RWPE1 (cell line): ENCODE results near the gene TP53TG5.

ENCODE experiments used
- CTCF ChIA-PET: fragments of 350-600 bp; sonication (Branson Sonifier 250); formaldehyde crosslinking; extraction: SDS; loops from one replicate; lab custom pipeline; 2021; lab: Yijun Ruan, JAX
- POLR2A ChIA-PET: fragments of 400-600 bp; formaldehyde crosslinking; extraction: SDS; loops from one replicate; lab custom pipeline; 2020; ENCODE audit warnings: antibody characterized with exemption; ENCODE audit not compliant: low non-redundant PET; lab: Yijun Ruan, JAX
- DNase-seq: peaks from one replicate; pipeline ENCODE4 v3.0.0; 2012; ENCODE audit warnings: low spot score
- H3K27ac ChIP-seq: fragments of 450-650 bp; 2 replicates; pipeline ENCODE4 v1.5.1; 2017
- TF ChIP-seq, protein P1 (sequence below): fragments of 450-650 bp; conservative IDR thresholded peaks from 2 replicates; pipeline ENCODE4 v1.5.1; 2017; ENCODE audit warnings: low read depth, mild to moderate bottlenecking

TP53TG5 gene

DNA sequence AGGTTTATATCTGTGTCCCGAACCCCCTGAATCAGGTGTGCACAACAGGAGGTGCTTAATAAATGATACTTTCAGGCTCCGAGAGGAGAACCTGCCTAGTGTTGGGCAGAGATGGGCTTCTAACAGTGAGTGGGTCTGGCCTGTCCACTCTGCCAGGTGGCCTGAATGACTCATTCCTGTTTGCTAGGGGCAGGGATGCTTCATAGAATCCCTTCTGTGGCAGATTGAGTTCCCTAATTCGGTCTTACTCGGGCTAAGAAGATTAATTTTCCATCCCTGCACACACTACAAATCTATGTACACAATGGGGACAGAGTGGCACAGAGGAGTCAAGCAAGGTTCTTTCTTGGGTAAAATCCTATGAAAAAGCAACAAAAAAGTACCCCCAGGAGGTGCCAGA, 49.7 kb downstream of the TP53TG5 start:
- TF ChIP-seq, protein P1, sequence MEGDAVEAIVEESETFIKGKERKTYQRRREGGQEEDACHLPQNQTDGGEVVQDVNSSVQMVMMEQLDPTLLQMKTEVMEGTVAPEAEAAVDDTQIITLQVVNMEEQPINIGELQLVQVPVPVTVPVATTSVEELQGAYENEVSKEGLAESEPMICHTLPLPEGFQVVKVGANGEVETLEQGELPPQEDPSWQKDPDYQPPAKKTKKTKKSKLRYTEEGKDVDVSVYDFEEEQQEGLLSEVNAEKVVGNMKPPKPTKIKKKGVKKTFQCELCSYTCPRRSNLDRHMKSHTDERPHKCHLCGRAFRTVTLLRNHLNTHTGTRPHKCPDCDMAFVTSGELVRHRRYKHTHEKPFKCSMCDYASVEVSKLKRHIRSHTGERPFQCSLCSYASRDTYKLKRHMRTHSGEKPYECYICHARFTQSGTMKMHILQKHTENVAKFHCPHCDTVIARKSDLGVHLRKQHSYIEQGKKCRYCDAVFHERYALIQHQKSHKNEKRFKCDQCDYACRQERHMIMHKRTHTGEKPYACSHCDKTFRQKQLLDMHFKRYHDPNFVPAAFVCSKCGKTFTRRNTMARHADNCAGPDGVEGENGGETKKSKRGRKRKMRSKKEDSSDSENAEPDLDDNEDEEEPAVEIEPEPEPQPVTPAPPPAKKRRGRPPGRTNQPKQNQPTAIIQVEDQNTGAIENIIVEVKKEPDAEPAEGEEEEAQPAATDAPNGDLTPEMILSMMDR: no peak
- H3K27ac ChIP-seq: peak overlapping the region; percentile 33
- CTCF ChIA-PET: interaction anchor here (1.2 kb wide), 1 partner anchor 35 kb away, joined by 3 read pairs; no protein-coding TSS in a partner anchor
- POLR2A ChIA-PET: no interaction called here
- DNase-seq: no peak

DNA sequence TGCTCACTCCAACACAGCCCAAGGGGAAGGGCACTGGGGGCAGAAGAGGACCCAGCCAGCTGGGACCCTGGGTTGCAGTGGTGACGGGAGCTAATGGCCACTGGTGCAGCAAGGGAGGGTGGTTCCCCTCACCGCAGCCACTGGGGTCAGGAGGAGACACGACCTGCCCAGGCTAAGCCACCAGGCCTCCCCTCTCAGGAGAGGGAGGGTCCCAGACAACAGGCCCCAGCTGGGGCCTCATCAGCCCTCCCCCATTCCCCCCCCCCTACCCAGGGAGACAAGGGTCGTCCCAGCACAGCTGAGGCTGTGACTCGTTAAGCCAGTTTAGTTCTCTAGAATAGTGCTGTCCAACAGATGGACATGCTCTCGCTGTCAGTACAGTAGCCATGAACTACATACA, 52.8 kb downstream of the TP53TG5 start:
- DNase-seq: no peak
- ChIA-PET CTCF (interaction anchor here (0.8 to 3.1 kb wide), 5 partner anchors 9 to 446 kb away, joined by 3 to 17 read pairs (median 7); no protein-coding TSS in a partner anchor), POLR2A (interaction anchor here (1.1 kb wide), 1 partner anchor 19 kb away, joined by 4 read pairs; no protein-coding TSS in a partner anchor)
- TF ChIP-seq, protein P1: no peak
- H3K27ac ChIP-seq: peak overlapping the region; percentile 46

DNA sequence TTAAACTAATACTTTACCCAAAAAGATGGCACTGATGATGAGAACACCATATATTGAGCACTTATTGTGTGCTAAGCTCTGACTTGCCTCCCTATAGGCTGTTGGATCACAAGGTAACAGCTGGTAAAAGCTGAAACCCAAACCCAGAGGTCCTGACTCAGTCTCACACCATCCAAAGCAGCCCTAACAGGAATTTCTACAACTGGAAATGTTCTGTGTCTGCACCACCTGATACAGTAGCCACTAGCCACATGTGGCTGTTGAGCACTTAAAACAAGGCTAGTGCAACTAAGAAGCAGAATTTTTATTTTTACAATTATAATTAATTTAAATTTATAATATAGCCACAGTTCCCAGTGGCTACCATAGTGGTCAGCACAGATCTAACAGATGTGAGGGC, 54.4 kb downstream of the TP53TG5 start:
- ChIA-PET CTCF (interaction anchor here (0.5 to 5.2 kb wide), 12 partner anchors 9 to 447 kb away, joined by 3 to 82 read pairs (median 8); partner anchors contain the start of genes SDC4 and SYS1), POLR2A (interaction anchor here (1.3 to 1.9 kb wide), 2 partner anchors 21 to 39 kb away, joined by 9 to 11 read pairs; partner anchors contain the start of gene SYS1)
- DNase-seq: peak; percentile 83
- peak overlapping the region; percentile 46 for H3K27ac ChIP-seq
- TF ChIP-seq, protein P1: no peak

DNA sequence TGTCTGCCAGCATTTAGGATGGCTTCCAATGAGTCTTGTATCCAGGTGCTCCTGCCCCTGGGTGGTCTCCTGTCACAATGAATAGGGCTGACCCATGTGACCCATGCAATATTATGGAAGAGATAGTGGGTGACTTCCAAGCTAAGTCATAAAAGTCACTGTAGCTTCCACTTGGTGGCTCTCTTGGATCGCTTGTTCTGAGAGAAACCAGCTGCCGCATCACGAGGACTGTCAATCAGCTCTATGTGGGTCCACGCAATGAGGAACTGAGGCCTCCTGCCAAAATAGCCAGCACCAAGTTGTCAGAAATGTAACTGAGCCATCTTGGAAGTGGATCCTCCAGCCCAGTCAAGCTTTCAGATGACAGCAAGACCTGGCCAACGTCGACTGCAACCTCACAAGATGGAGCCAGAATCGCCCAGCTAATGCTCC, 55.2 kb downstream of the TP53TG5 start:
- ChIA-PET CTCF (interaction anchor here (0.5 to 5.2 kb wide), 21 partner anchors 11 to 448 kb away, joined by 3 to 82 read pairs (median 4); partner anchors contain the start of genes SDC4 and SYS1), POLR2A (interaction anchor here (0.5 to 1.9 kb wide), 3 partner anchors 21 to 49 kb away, joined by 9 to 11 read pairs (median 11); partner anchors contain the start of gene SYS1)
- H3K27ac ChIP-seq: peak overlapping the region; percentile 38
- DNase-seq: no peak
- TF ChIP-seq, protein P1: peak; percentile 71
